GM18508 (cell line): ENCODE data around the gene ALG9.
"Not testable (repeated sequence)": the region's sequence is repeated elsewhere in the genome, so short reads cannot be mapped to it uniquely, and the experiment has no call there.

Experiments used
- ATAC-seq: cut with Tn5 transposase; IDR thresholded peaks from one replicate; pipeline ENCODE4 v1.9.1; 2021; ENCODE audit warnings: moderate number of reproducible peaks; ENCODE audit not compliant: insufficient read depth, unreplicated experiment

The ALG9 gene

GRCh38 chr11:111774955-111775710, 96.2 kb downstream of the ALG9 start:
- no peak for ATAC-seq

GRCh38 chr11:111772535-111772934, 98.8 kb downstream of the ALG9 start:
- ATAC-seq: no peak

GRCh38 chr11:111771205-111771604, 100.2 kb downstream of the ALG9 start:
- not testable (repeated sequence) for ATAC-seq

- ATAC-seq: no peak
Measured at GRCh38 chr11:111770581-111771134, 100.7 kb downstream of the ALG9 start.

GRCh38 chr11:111766834-111767142, 104.6 kb downstream of the ALG9 start:
- no peak for ATAC-seq

- peak; percentile 40 for ATAC-seq
Measured at GRCh38 chr11:111765984-111766833, 105.2 kb downstream of the ALG9 start, which contains the start of gene PPP2R1B. Gene PPP2R1B, minus strand, starts transcription at chr11:111766389. Its CDS starts 28 bp downstream, at chr11:111766361.

- ATAC-seq: peak; percentile 7
Measured at GRCh38 chr11:111765320-111765983, 105.9 kb downstream of the ALG9 start.

GRCh38 chr11:111764621-111765020, 106.8 kb downstream of the ALG9 start:
- ATAC-seq: no peak

GRCh38 chr11:111762981-111763643, 108.3 kb downstream of the ALG9 start:
- ATAC-seq: no peak

GRCh38 chr11:111762526-111762925, 108.9 kb downstream of the ALG9 start:
- no peak for ATAC-seq

GRCh38 chr11:111761036-111761435, 110.3 kb downstream of the ALG9 start:
- no peak for ATAC-seq

GRCh38 chr11:111759778-111760407, 111.5 kb downstream of the ALG9 start:
- ATAC-seq: no peak

GRCh38 chr11:111759376-111759775, 112.0 kb downstream of the ALG9 start:
- ATAC-seq: no peak

GRCh38 chr11:111756097-111756496, 115.3 kb downstream of the ALG9 start:
- no peak for ATAC-seq

GRCh38 chr11:111749646-111750045, 121.7 kb downstream of the ALG9 start:
- ATAC-seq: no peak

GRCh38 chr11:111748035-111748804, 123.2 kb downstream of the ALG9 start:
- ATAC-seq: no peak

- no peak for ATAC-seq
Measured at GRCh38 chr11:111745719-111746504, 125.5 kb downstream of the ALG9 start.

- no peak for ATAC-seq
Measured at GRCh38 chr11:111743700-111744099, 127.7 kb downstream of the ALG9 start.
